Measurements from ENCODE around the gene OR2D2. TPM values are rescaled to one million over a fixed set of nuclear protein-coding genes. Genes with fewer than 3 reads are reported as not detected.

OR2D2 gene
- not detected for polyA plus RNA-seq (2013, experiment 1 of 2)
- not detected for polyA plus RNA-seq (2013, experiment 2 of 2)

- Histone ChIP-seq H3K4me3 (ENCODE audit: extremely low read depth, insufficient read depth, low read length, poor library complexity, severe bottlenecking) (no peak within 1 kb of the TSS), H3K36me3 (ENCODE audit: control insufficient read depth, insufficient read depth, low read length) (no peaks in the 10 kb centered on the region), H3K9me3 (ENCODE audit: control insufficient read depth, low read length) (peaks cover 4% of the 10 kb centered on the region), H3K27ac (ENCODE audit: low read depth, low read length, severe bottlenecking) (no peak within 1 kb of the TSS), H3K4me1 (ENCODE audit: control insufficient read depth, insufficient read depth, low read length, poor library complexity, severe bottlenecking) (no peaks in the 10 kb centered on the region)
- no CpG with 5 or more reads among the region's 2 CpGs for WGBS, 2 experiments (ENCODE audit: insufficient coverage in 2 of 2)
Observed at GRCh38 chr11:6892400-6892799, at the start of gene OR2D2. TSS of gene OR2D2 (minus strand) at chr11:6892500. CDS start at chr11:6892500, 0 bp downstream.

- Histone ChIP-seq H3K27ac (ENCODE audit: low read depth, low read length, severe bottlenecking) (no peak overlapping the region), H3K9me3 (ENCODE audit: control insufficient read depth, low read length) (no peaks in the 10 kb centered on the region), H3K36me3 (ENCODE audit: control insufficient read depth, insufficient read depth, low read length) (no peaks in the 10 kb centered on the region), H3K4me3 (ENCODE audit: extremely low read depth, insufficient read depth, low read length, poor library complexity, severe bottlenecking) (no peak overlapping the region), H3K4me1 (ENCODE audit: control insufficient read depth, insufficient read depth, low read length, poor library complexity, severe bottlenecking) (no peaks in the 10 kb centered on the region)
Observed at GRCh38 chr11:6941970-6942369, 49.7 kb upstream of the OR2D2 start.

DNA sequence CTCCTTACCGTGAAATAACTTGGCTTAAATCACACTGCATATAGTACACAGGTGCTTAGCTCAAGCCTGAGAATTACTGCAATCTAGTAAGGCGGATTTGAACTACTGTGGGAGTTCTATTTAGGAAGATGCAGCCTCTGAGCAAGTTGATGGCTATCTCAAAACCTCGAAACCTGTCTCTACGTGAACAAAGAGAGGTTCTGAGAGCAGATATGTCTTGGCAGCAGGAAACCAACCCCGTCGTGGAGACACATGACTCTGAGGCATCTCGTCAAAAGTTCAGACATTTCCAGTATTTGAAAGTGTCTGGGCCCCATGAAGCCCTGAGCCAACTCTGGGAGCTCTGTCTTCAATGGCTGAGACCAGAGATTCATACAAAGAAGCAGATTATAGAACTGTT, 39.8 kb upstream of the OR2D2 start:
- no peaks in the 10 kb centered on the region for H3K9me3 ChIP-seq (ENCODE audit: control insufficient read depth, low read length)
- no peaks in the 10 kb centered on the region for H3K4me1 ChIP-seq (ENCODE audit: control insufficient read depth, insufficient read depth, low read length, poor library complexity, severe bottlenecking)
- no peak overlapping the region for H3K27ac ChIP-seq (ENCODE audit: low read depth, low read length, severe bottlenecking)
- no peaks in the 10 kb centered on the region for H3K36me3 ChIP-seq (ENCODE audit: control insufficient read depth, insufficient read depth, low read length)
- 93% methylated on average over 5 to 7 of the region's 7 CpGs for WGBS, 2 experiments (ENCODE audit: insufficient coverage in 2 of 2)
- H3K4me3 ChIP-seq (ENCODE audit: extremely low read depth, insufficient read depth, low read length, poor library complexity, severe bottlenecking): no peak overlapping the region

- WGBS, 2 experiments (ENCODE audit: insufficient coverage in 2 of 2): 100% methylated on average over 1 of the region's 3 CpGs
- no peaks in the 10 kb centered on the region for H3K36me3 ChIP-seq (ENCODE audit: control insufficient read depth, insufficient read depth, low read length)
- no peaks in the 10 kb centered on the region for H3K4me1 ChIP-seq (ENCODE audit: control insufficient read depth, insufficient read depth, low read length, poor library complexity, severe bottlenecking)
- H3K9me3 ChIP-seq (ENCODE audit: control insufficient read depth, low read length): no peaks in the 10 kb centered on the region
- H3K27ac ChIP-seq (ENCODE audit: low read depth, low read length, severe bottlenecking): no peak overlapping the region
- no peak overlapping the region for H3K4me3 ChIP-seq (ENCODE audit: extremely low read depth, insufficient read depth, low read length, poor library complexity, severe bottlenecking)
Observed at GRCh38 chr11:6931146-6931713, 38.9 kb upstream of the OR2D2 start.

DNA sequence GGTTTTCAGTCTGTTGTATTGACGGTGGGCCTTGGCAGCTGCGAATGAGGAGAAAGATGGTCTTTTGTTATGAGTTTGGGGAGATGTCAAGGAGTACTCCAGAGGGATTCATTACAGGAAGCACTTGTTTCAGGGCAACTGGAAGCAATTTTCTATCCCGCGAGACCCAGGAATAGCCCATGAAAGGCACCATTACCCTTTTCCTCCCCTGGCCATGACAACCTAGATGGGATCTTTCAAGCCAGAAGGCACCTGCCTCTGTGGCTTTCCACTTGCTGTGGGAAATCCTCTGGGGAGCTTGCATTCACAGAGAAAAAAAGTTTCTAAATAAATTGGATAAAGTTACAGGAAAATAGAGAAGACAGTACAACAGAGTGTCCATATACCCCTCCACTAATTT, 36.6 kb upstream of the OR2D2 start:
- Histone ChIP-seq H3K27ac (ENCODE audit: low read depth, low read length, severe bottlenecking) (no peak overlapping the region), H3K9me3 (ENCODE audit: control insufficient read depth, low read length) (no peaks in the 10 kb centered on the region), H3K36me3 (ENCODE audit: control insufficient read depth, insufficient read depth, low read length) (no peaks in the 10 kb centered on the region), H3K4me1 (ENCODE audit: control insufficient read depth, insufficient read depth, low read length, poor library complexity, severe bottlenecking) (no peaks in the 10 kb centered on the region), H3K4me3 (ENCODE audit: extremely low read depth, insufficient read depth, low read length, poor library complexity, severe bottlenecking) (no peak overlapping the region)
- WGBS, 2 experiments (ENCODE audit: insufficient coverage in 2 of 2): 0 to 81% methylated on average over 1 to 3 of the region's 4 CpGs

- H3K27ac ChIP-seq (ENCODE audit: low read depth, low read length, severe bottlenecking): no peak overlapping the region
- no peaks in the 10 kb centered on the region for H3K9me3 ChIP-seq (ENCODE audit: control insufficient read depth, low read length)
- WGBS, 2 experiments (ENCODE audit: insufficient coverage in 2 of 2): 40 to 44% methylated on average over 6 to 7 of the region's 11 CpGs
- no peaks in the 10 kb centered on the region for H3K4me1 ChIP-seq (ENCODE audit: control insufficient read depth, insufficient read depth, low read length, poor library complexity, severe bottlenecking)
- H3K4me3 ChIP-seq (ENCODE audit: extremely low read depth, insufficient read depth, low read length, poor library complexity, severe bottlenecking): peak overlapping the region; percentile 62
- no peaks in the 10 kb centered on the region for H3K36me3 ChIP-seq (ENCODE audit: control insufficient read depth, insufficient read depth, low read length)
Observed at GRCh38 chr11:6927030-6927617, 34.8 kb upstream of the OR2D2 start.

DNA sequence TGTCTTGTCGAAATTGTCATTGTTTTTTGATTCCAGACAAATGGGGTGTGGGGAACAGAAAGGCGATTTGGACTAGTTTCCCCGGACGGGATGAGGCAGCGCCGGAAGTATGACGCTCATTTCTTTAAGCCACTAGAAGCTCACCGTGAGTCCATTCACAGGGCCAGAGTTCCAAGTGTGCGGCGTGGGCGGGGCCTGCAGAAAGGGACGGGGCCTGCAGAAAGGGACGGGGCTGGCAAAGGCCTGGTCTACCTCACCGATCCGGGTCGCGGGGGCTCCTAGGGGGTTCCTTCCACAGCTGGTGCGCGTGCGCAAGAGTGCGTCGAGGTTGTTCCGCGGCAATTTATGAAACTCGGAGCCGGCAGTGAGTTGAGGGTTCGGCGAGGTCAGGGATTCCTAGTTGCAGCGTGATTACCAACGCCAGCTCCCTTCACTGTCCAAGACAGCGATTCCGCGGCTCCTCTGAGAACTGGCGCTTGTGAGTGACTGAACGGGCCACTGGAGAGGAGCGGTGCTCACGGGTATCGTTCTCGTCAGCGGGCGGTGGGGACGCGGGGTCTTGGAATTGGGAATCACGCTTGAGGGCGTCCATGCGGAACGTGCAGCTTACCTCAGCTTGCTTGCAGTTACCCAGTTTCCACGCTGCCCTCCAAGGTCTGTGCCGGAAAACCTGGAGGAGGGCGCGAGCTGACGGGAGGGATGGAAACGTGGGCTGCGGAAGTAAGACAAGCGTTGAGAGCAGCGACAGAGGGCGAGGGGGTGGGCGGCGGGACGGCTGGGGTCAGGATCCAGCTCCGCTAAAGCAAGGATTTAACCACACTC, 34.1 kb upstream of the OR2D2 start, which contains the start of gene ZNF215:
TSS of gene ZNF215 (plus strand) at position 219 of the 822 bp plus-strand sequence. CDS start 5,847 bp downstream, outside the sequence.
- WGBS, 2 experiments (ENCODE audit: insufficient coverage in 2 of 2): 2% methylated on average over 47 to 56 of the region's 61 CpGs
- no peaks in the 10 kb centered on the region for H3K4me1 ChIP-seq (ENCODE audit: control insufficient read depth, insufficient read depth, low read length, poor library complexity, severe bottlenecking)
- no peaks in the 10 kb centered on the region for H3K36me3 ChIP-seq (ENCODE audit: control insufficient read depth, insufficient read depth, low read length)
- peak within 1 kb of the TSS; percentile 62 for H3K4me3 ChIP-seq (ENCODE audit: extremely low read depth, insufficient read depth, low read length, poor library complexity, severe bottlenecking)
- peak within 1 kb of the TSS; percentile 60 for H3K27ac ChIP-seq (ENCODE audit: low read depth, low read length, severe bottlenecking)
- no peaks in the 10 kb centered on the region for H3K9me3 ChIP-seq (ENCODE audit: control insufficient read depth, low read length)

- H3K27ac ChIP-seq (ENCODE audit: low read depth, low read length, severe bottlenecking): peak overlapping the region; percentile 50
- peak overlapping the region; percentile 62 for H3K4me3 ChIP-seq (ENCODE audit: extremely low read depth, insufficient read depth, low read length, poor library complexity, severe bottlenecking)
- no peaks in the 10 kb centered on the region for H3K4me1 ChIP-seq (ENCODE audit: control insufficient read depth, insufficient read depth, low read length, poor library complexity, severe bottlenecking)
- H3K36me3 ChIP-seq (ENCODE audit: control insufficient read depth, insufficient read depth, low read length): no peaks in the 10 kb centered on the region
- WGBS, 2 experiments (ENCODE audit: insufficient coverage in 2 of 2): 94 to 100% methylated on average over 1 to 2 of the region's 2 CpGs
- H3K9me3 ChIP-seq (ENCODE audit: control insufficient read depth, low read length): no peaks in the 10 kb centered on the region
Observed at GRCh38 chr11:6925636-6926207, 33.4 kb upstream of the OR2D2 start.

GRCh38 chr11:6925007-6925577, 32.8 kb upstream of the OR2D2 start:
- H3K36me3 ChIP-seq (ENCODE audit: control insufficient read depth, insufficient read depth, low read length): no peaks in the 10 kb centered on the region
- H3K4me1 ChIP-seq (ENCODE audit: control insufficient read depth, insufficient read depth, low read length, poor library complexity, severe bottlenecking): no peaks in the 10 kb centered on the region
- H3K4me3 ChIP-seq (ENCODE audit: extremely low read depth, insufficient read depth, low read length, poor library complexity, severe bottlenecking): no peak overlapping the region
- no peak overlapping the region for H3K27ac ChIP-seq (ENCODE audit: low read depth, low read length, severe bottlenecking)
- H3K9me3 ChIP-seq (ENCODE audit: control insufficient read depth, low read length): no peaks in the 10 kb centered on the region

GRCh38 chr11:6920702-6921101, 28.4 kb upstream of the OR2D2 start, which contains the start of gene OR2D3:
TSS of gene OR2D3 (plus strand) at chr11:6921002. CDS start at chr11:6921002, 0 bp downstream.
- no CpG with 5 or more reads among the region's 1 CpG for WGBS, 2 experiments (ENCODE audit: insufficient coverage in 2 of 2)
- no peaks in the 10 kb centered on the region for H3K36me3 ChIP-seq (ENCODE audit: control insufficient read depth, insufficient read depth, low read length)
- no peak within 1 kb of the TSS for H3K4me3 ChIP-seq (ENCODE audit: extremely low read depth, insufficient read depth, low read length, poor library complexity, severe bottlenecking)
- H3K9me3 ChIP-seq (ENCODE audit: control insufficient read depth, low read length): no peaks in the 10 kb centered on the region
- no peak within 1 kb of the TSS for H3K27ac ChIP-seq (ENCODE audit: low read depth, low read length, severe bottlenecking)
- no peaks in the 10 kb centered on the region for H3K4me1 ChIP-seq (ENCODE audit: control insufficient read depth, insufficient read depth, low read length, poor library complexity, severe bottlenecking)

Data from mesodermal cell (in vitro differentiated cells).